K562 (cell line): Measurements from ENCODE around the gene GMNN. TPM values are rescaled to one million over a fixed set of nuclear protein-coding genes. Genes with fewer than 3 reads are reported as not detected.

ENCODE experiments used
- CHCHD3 ChIP-seq: fragments of 250-450 bp; sonication (Bioruptor Pico); IDR thresholded peaks from 2 replicates; pipeline ENCODE4 v2.1.2; 2022; ENCODE audit warnings: mild to moderate bottlenecking
- FOS ChIP-seq: IDR thresholded peaks from 3 replicates; pipeline ENCODE4 v1.6.1; 2011; ENCODE audit not compliant: insufficient read length; ENCODE audit errors: extremely low read depth
- KLF1 ChIP-seq: fragments of 450-650 bp; IDR thresholded peaks from 2 replicates; pipeline ENCODE4 v1.6.1; 2016; ENCODE audit warnings: missing genetic modification characterization, missing compliant biosample characterization
- MAFK ChIP-seq: IDR thresholded peaks from 2 replicates; pipeline ENCODE4 v1.6.1; 2011; ENCODE audit warnings: low read length, improper control_type of control experiment
- MAZ ChIP-seq, 2 experiments: fragments of 450-650 bp in 1 of 2; sonication (generic) in 1 of 2; formaldehyde crosslinking; IDR thresholded peaks in 1 of 2; conservative IDR thresholded peaks in 1 of 2; 2 replicates each; pipeline versions ENCODE4 v1.4.0 to v1.5.0; 2020; ENCODE audit warnings: mild to moderate bottlenecking in 1 of 2, missing genetic modification reagents in 1 of 2
- NBN ChIP-seq: fragments of 450-650 bp; IDR thresholded peaks from 2 replicates; pipeline ENCODE4 v1.6.1; 2016; ENCODE audit warnings: low read depth, mild to moderate bottlenecking
- NFIC ChIP-seq: fragments of 450-650 bp; IDR thresholded peaks from 2 replicates; pipeline ENCODE4 v1.6.1; 2017; ENCODE audit warnings: mild to moderate bottlenecking, inconsistent platforms
- RBFOX2 ChIP-seq: fragments of 200-400 bp; formaldehyde crosslinking; IDR thresholded peaks from 2 replicates; pipeline ENCODE4 v1.6.1; 2017; ENCODE audit warnings: low read depth, mild to moderate bottlenecking, low read length, moderate library complexity
- WHSC1 ChIP-seq: IDR thresholded peaks from one replicate; pipeline ENCODE4 v1.6.1; 2012; ENCODE audit warnings: low read length, control low read depth, inconsistent platforms
- ZNF134 ChIP-seq: fragments of 250-450 bp; sonication (Bioruptor Pico); conservative IDR thresholded peaks from 2 replicates; pipeline ENCODE4 v1.4.0; 2020
- ZNF445 ChIP-seq: fragments of 250-450 bp; sonication (Bioruptor Pico); IDR thresholded peaks from 2 replicates; pipeline ENCODE4 v1.4.0; 2020; ENCODE audit warnings: low read depth, mild to moderate bottlenecking, moderate library complexity
- ZNF766 ChIP-seq: fragments of 200-800 bp; sonication (Bioruptor generic); conservative IDR thresholded peaks from 2 replicates; pipeline ENCODE4 v1.6.1; 2016; ENCODE audit warnings: missing genetic modification characterization, missing compliant biosample characterization
- ZNF778 ChIP-seq: fragments of 450-650 bp; formaldehyde crosslinking; IDR thresholded peaks from 2 replicates; pipeline ENCODE4 v1.4.0; 2020; ENCODE audit warnings: mild to moderate bottlenecking, moderate library complexity
- polyA plus RNA-seq, 8 experiments: library from polyadenylated mRNA; depleted of rRNA in 4 of 8; stranded (reverse) in 5 of 8; unstranded in 3 of 8; fragments of >200 nt; fragmentation: Nextera tagmentation in 2 of 8; fragmentation: Illumina TruSeq in 1 of 8; extraction: Ambion mirVana in 2 of 8; extraction: Trizol in 1 of 8; gene quantifications; 2 replicates each; pipeline versions ENCODE4 v1.2.1 to v1.2.3, GENCODE V29; 2011 to 2014; ENCODE audit warnings: inconsistent platforms in 1 of 8, missing spikeins in 1 of 8
- total RNA-seq, 7 experiments: library from RNA; depleted of rRNA in 6 of 7; stranded (reverse); fragments of >200 nt in 6 of 7; fragmentation: Illumina TruSeq in 2 of 7; extraction: Trizol in 2 of 7; gene quantifications; 2 replicates each; pipeline versions ENCODE4 v1.2.1 to v1.2.3, GENCODE V29; 2011 to 2021; ENCODE audit warnings: low replicate concordance in 1 of 7
- TF ChIP-seq, protein P1 (sequence below): conservative IDR thresholded peaks from 2 replicates; pipeline ENCODE4 v1.6.1; 2011; ENCODE audit warnings: low read depth, mild to moderate bottlenecking, low read length; ENCODE audit not compliant: control insufficient read depth
- TF ChIP-seq, protein P2 (sequence below): IDR thresholded peaks from 2 replicates; pipeline ENCODE4 v1.6.1; 2012; ENCODE audit warnings: low read depth, low read length, improper control_type of control experiment, borderline replicate concordance
- TF ChIP-seq, protein P3 (sequence below): fragments of 450-650 bp; IDR thresholded peaks from 2 replicates; pipeline ENCODE4 v1.6.1; 2018; ENCODE audit not compliant: partially characterized antibody
- TF ChIP-seq, protein P4 (sequence below): fragments of 450-650 bp; conservative IDR thresholded peaks from 2 replicates; pipeline ENCODE4 v1.6.1; 2016; ENCODE audit warnings: missing genetic modification characterization, low read depth, mild to moderate bottlenecking, missing compliant biosample characterization, moderate library complexity

The GMNN gene
- total and polyA plus RNA-seq, 9 of the 15 experiments (the other 6 are each of a cell fraction or from before 2014, with no cell fraction given): 144 to 370 (median 210) TPM

DNA sequence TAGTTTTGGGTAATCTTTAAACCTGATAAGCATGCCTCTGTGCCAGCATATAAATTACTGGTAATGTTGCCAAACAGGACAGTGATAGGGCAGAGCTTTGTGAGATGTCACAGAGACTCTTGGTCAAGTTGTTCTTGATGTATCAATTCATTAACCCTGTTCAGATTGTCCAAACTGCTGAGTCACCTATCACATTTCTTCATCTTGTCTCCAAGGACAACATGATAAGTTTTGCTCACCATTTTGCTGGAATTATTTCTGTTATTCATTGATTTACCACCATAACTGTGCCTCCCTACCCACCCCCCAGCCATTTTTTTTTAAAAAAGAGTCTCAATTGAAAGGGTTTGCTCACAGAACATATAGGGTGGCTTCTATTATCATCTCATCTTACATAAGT, 19.5 kb upstream of the GMNN start (continued):
- TF ChIP-seq, protein P1, sequence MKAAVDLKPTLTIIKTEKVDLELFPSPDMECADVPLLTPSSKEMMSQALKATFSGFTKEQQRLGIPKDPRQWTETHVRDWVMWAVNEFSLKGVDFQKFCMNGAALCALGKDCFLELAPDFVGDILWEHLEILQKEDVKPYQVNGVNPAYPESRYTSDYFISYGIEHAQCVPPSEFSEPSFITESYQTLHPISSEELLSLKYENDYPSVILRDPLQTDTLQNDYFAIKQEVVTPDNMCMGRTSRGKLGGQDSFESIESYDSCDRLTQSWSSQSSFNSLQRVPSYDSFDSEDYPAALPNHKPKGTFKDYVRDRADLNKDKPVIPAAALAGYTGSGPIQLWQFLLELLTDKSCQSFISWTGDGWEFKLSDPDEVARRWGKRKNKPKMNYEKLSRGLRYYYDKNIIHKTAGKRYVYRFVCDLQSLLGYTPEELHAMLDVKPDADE: no peak
- TF ChIP-seq MAZ (CRISPR knock-in tag; conservative IDR thresholded peaks at IDR 0.05 in 1 of 2, IDR thresholded peaks at IDR 0.05 in 1 of 2) (no peak), ZNF134 (no peak), NBN (no peak), ZNF445 (CRISPR knock-in tag) (no peak), ZNF766 (CRISPR knock-in tag) (0 out of 2 replicates have a peak, but pooled peaks have one; percentile 12), KLF1 (no peak), RBFOX2 (no peak), WHSC1 (no peak), CHCHD3 (CRISPR knock-in tag) (no peak), ZNF778 (no peak), MAFK (peak; percentile 92), NFIC (no peak), FOS (no peak)
- TF ChIP-seq, protein P2, sequence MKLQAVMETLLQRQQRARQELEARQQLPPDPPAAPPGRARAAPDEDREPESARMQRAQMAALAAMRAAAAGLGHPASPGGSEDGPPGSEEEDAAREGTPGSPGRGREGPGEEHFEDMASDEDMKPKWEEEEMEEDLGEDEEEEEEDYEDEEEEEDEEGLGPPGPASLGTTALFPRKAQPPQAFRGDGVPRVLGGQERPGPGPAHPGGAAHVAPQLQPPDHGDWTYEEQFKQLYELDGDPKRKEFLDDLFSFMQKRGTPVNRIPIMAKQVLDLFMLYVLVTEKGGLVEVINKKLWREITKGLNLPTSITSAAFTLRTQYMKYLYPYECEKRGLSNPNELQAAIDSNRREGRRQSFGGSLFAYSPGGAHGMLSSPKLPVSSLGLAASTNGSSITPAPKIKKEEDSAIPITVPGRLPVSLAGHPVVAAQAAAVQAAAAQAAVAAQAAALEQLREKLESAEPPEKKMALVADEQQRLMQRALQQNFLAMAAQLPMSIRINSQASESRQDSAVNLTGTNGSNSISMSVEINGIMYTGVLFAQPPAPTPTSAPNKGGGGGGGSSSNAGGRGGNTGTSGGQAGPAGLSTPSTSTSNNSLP: 0 out of 2 replicates have a peak, but pooled peaks have one; percentile 31
- TF ChIP-seq, protein P3, sequence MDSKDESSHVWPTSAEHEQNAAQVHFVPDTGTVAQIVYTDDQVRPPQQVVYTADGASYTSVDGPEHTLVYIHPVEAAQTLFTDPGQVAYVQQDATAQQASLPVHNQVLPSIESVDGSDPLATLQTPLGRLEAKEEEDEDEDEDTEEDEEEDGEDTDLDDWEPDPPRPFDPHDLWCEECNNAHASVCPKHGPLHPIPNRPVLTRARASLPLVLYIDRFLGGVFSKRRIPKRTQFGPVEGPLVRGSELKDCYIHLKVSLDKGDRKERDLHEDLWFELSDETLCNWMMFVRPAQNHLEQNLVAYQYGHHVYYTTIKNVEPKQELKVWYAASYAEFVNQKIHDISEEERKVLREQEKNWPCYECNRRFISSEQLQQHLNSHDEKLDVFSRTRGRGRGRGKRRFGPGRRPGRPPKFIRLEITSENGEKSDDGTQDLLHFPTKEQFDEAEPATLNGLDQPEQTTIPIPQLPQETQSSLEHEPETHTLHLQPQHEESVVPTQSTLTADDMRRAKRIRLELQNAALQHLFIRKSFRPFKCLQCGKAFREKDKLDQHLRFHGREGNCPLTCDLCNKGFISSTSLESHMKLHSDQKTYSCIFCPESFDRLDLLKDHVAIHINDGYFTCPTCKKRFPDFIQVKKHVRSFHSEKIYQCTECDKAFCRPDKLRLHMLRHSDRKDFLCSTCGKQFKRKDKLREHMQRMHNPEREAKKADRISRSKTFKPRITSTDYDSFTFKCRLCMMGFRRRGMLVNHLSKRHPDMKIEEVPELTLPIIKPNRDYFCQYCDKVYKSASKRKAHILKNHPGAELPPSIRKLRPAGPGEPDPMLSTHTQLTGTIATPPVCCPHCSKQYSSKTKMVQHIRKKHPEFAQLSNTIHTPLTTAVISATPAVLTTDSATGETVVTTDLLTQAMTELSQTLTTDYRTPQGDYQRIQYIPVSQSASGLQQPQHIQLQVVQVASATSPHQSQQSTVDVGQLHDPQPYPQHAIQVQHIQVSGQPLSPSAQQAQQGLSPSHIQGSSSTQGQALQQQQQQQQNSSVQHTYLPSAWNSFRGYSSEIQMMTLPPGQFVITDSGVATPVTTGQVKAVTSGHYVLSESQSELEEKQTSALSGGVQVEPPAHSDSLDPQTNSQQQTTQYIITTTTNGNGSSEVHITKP: no peak
- TF ChIP-seq, protein P4, sequence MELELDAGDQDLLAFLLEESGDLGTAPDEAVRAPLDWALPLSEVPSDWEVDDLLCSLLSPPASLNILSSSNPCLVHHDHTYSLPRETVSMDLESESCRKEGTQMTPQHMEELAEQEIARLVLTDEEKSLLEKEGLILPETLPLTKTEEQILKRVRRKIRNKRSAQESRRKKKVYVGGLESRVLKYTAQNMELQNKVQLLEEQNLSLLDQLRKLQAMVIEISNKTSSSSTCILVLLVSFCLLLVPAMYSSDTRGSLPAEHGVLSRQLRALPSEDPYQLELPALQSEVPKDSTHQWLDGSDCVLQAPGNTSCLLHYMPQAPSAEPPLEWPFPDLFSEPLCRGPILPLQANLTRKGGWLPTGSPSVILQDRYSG (tag): no peak; the same call in 1 of the 2 replicates
- TF ChIP-seq, all 486 proteins: peak for 29
